NCI-H2196 treated with DMSO at 0.1 percent for 48 hours (cell line): ENCODE measurements around the gene ATR.
A peak's percentile ranks its signal among the peaks of the same experiment; 100 is the strongest.
"Not testable (repeated sequence)": the region's sequence is repeated elsewhere in the genome, so short reads cannot be mapped to it uniquely, and the experiment has no call there.

Experiments used
- DNase-seq: peaks from one replicate; lab custom pipeline; 2025; ENCODE audit not compliant: unreplicated experiment; lab: John Stamatoyannopoulos, UW

ATR gene

DNA sequence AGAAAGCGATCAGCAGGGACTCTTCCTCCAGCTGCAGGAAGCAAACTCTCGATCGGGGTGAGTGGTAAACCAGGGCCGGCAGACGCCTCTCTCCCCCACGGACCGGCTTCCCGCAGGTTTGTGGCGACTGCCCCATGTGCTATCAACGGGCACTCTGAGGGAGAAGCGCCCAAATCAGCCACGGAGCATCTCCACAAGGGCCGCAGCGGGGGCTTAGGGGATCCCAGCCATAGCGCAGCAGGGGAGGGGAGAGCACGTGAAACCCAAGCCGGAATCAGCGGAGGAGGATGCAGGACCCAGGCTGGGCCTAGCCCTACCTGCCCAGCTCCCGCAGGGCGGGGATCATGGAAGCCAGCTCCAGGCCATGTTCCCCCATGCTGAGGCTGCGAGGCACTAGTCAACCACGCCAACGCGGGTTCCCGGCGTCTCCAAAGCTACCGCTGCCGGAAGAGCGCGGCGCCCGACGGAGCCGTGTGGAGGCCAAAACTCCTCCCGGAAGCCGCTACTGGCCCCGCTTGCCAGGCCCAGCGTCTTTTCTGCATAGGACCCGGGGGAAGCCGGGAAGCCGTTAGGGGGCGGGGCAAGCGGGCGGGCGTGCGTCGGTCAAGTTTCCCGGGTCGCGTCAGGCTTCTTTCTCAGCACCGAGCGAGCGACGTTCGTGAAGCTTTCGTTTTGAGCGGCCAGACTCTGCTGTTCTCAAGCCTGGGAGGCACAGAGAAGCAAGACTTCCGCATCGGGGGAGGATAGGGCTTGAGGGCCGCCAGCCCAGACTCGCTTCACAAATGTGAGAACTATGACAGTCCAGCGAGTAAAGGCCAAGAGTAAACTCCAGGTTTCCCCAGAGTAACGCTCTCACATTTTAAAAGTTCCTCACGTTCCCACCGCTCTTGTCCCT lies at the start of gene ATR:
ATR (minus strand) TSS at position 405 of the 895 bp plus-strand sequence; CDS start at position 376, 29 bp downstream.
- DNase-seq, result peak; percentile 99

DNA sequence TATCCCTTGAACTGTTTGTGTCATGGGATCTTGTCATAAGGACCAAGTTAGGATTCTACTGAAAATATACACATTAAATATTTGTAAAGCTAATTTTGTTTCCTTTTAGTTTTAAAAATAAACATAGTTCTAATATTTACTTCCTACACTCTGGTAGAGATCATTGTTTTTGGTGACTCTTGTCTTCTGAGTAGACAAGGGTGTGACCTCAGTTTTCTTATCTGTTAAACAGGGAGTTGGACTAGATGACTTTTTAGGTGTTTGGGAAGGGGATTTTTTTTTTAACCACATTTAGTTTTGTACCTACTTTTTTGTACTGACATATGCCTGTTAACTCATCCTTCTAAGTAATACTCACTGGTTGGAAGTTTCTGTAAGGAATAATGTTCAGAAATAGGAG lies 48.4 kb upstream of the ATR start:
- DNase-seq, result no peak

DNA sequence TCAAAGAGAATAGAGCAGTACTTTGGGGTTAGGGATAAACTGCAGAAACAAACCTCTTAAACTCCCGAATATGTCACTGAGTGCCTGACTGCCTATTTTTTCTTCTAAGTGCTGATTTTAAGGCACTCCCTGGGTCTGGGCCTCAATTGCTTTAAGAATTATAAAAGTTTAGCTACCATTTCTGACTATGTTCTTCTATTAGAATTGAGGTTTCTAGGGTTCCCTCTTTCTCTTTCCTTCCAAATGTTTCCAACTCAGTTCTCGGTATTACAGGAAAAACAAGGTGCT lies 46.6 kb upstream of the ATR start:
- no peak for DNase-seq

DNA sequence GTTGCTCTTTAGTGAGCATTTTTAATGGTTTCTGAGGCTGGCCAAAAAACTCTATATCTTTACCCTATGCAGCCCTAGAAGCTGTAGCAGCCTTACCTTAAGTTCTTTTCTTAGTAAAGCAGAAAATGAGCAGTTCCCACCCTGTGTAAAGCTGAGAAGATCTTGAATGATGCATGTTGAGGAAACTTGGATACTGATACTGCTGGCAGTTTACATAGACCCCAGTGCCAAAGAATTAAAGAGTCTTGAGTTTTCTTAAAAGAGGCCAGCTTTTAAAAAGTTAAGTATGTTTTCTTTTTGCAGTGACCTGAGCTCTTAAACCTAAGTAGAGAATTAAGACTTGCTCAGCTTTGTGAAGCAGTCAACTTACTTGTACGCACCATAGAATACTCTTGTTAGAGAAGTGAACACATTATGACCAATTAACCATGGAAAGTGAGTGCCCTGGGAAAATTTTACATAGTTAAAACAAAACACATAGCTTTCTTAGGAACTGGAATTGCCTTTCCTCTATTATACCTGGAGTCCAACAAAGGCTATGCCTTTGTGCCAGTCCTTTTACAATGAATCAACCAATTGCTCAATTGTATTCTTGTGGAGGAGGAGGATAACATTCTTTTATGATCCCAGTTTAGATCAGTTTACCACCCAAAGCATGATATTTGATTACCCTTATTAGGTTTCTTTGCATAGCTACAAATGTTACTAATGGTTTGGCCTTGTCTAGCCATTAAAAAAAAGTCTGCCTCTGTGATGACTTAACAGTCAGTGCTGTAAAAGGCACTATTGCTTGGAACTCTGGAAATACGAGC lies 46.0 kb upstream of the ATR start:
- no peak for DNase-seq

DNA sequence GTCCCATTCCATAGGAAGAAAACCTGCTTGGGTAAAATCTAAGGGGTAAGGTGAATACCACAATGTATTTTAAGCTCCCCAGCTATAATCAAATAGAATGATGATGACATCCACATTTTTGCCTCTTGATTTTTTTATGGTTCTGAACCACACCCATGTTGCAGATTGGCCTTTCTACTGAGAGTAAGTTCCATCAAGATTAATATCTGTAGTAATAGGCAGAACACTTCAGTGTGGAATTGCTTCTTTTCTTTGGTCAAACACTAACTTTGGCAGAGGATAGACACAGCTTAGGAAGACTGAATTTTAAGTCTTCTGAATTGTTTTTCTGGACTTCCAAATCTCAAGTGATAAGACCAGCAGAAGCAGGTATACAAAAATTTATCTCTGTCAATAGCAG lies 44.7 kb upstream of the ATR start:
- no peak for DNase-seq

DNA sequence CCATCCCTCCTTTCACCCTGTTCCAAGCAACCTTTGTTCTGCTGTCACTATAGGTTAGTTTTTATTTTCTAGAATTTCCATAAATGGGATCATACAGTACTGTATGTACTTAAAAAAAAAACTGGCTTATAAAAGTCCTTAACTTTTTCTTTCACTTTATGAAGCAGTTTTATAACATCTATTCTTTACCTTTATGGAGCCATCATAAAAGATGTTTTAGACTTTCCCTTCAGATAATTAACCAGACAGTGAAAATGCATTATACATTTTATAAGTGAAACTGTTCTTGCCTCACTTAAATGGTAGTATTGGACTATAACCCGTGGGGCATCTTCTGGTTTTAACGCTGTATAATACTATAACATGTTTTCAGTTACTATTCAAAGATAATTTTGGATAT lies 43.9 kb upstream of the ATR start:
- no peak for DNase-seq

DNA sequence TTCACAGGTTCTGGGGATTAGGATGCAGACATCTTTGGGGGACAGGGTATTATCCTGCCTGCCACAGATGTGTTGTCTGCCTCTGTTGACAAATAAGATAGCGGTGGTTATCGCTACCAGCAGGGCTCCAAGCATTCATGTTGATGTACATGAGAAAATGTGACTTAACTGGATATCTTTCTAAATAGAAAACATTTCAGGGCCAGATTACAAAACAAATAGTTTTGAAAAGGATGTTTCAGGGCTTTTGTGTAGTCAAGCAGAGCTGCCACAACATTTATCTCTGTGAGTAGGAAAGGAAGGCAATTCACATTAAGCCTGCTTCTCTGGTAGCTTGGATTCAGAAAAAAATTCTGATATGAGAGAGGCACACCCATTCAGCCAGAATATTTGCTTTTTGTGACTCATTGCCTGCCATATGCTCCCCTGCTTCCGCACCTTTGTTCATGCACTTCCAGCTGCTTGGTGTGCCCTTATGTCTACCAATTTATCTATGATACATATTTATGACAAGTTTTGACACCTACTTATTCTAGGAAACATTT lies 40.5 kb upstream of the ATR start:
- DNase-seq, result peak; percentile 88

DNA sequence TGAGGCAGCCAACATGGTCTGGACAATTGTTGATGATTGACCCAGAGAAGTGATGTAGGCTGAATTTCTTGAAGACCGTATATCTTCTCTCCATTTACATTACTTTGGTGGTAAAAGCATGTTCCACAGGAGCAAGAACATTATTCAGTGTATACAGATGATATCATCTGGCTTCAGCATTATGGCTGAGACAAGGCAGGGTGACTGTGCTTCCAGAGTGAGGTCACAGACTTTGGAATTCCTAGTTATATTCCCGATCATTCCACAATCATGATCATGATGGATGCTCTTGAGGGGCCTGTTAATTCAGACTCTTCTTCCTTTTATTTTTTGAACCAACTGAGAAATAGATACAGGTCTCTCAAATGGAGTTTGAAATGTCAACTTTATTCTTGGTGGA lies 36.6 kb upstream of the ATR start:
- DNase-seq, result no peak

DNA sequence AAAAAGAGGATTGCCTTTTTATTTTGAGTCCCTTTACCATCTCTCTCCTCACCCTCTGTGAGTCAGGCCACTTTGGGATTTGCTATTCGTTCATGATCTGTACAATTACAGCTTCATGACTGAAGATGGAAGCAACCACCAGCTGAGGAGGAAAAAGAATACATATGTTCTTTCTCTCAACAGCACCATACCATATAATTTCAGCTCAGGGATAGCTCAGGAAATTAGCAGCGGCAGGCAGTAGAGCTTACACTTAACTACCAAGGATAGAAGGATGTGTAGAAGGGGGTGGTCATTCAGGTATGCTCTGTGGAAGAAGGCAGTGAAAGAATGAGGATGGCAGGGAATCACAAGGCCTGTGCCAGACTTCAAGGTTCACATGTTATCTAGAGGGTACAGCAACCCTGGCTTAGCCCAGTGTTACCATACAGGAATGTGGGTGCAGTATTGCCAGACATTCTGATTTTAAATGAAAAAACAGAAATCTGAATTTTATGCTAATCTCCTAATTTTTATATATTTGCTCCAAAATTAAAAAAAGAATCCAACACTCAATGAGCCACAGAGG lies 35.6 kb upstream of the ATR start:
- no peak for DNase-seq

DNA sequence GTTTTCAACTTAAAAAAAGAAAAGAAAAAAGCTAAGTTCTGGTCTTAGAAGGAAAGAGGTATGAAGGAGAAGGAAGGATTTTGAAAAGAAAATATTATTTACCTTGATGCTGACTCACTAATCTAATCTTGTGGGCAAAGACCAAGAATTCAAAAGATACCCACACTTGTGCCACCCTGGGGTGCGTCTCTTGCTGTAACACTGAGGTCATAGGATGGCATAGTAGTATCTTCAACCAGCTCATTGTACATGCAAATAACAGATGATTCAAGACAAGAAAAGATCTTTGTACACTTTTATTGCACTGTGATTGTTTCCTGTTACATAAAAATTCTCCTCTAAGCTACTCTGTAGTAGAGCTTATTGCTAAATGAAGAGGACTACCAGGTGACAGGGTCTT lies 35.0 kb upstream of the ATR start:
- DNase-seq, result no peak

DNA sequence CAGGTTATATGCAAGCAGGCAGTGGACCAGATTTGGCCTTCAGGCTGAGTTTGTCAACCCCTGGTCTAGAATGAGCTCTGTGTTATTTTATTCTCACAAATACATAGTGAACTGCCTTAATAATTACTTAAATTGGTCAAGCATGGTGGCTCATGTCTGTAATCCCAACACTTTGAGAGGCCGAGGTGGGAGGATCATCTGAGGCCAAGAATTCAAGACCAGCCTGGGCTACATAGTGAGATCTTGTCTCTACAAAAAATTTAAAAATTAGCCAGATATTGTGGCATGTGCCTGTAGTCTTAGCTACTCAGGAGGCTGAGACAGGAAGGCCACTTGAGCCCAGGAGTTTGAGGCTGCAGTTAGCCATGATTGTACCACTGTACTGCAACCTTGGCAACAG lies 32.7 kb upstream of the ATR start:
- DNase-seq, result no peak

DNA sequence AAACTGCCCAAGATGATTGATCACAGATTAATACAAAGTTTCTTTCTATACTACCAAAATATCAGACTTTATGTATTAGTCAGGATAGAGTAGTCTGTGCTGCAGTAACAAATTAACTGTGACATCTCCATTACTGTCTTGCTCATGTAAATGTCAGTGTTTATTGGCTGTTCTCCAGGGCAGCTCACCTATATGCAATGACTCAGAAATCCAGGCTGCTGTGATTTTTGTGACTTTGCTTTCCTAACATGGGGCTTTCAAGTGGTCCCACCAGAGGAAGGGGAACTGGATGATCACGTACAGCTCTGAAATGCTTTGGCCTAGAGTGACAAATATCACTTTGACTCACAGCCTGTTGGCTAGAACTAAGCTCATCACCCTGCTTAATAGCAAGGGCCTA lies 30.6 kb upstream of the ATR start:
- DNase-seq, result no peak

DNA sequence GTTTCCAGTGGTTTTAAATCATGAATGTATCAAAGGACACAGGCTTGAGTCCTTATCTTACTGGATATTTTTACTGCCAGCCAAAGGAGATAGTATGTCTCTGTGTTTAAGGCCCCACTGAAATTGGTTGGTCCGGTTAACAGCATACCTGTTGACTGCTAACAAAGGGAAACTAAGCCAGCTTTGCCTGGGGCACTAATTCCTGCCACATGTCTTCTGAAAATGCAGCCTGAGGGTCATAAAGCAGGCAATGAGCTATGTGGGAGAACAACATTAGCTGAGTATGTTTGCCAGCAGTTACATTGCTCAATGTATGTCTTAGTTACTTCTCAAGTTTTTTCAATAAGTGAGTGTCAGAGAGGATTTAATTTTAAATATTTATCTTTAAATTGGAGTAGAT lies 30.1 kb upstream of the ATR start:
- no peak for DNase-seq

DNA sequence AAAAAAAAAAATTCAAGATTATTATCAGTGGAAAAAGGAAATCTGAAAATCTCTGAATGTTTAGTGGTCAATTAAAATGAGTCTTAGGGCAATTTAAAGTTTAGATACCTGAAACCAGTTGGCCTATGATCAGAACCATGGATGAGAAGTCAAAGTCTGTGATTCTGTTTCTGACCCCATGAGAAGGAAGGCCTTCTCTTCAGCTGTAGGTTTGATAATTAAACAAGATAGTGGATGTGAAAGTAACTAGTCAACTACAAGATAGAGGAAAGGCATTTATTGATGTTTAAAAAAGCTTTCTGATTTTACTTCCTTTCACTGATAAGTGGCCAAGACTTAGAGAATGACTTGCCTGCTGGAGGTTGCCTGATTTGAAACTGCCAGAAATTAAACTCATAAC lies 26.4 kb upstream of the ATR start:
- DNase-seq, result no peak

DNA sequence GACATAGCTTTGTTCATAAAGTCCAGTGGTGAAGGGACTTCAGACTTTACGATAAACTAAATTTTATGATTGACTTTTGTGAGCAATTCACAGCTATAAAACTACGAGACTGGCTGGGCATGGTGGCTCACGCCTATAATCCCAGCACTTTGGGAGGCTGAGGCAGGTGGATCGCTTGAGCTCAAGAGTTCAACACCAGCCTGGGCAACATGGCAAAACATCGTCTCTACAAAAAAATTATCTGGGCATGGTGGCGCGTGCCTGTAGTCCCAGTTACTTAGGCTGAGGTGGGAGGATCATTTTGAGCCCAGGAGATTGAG lies 24.8 kb upstream of the ATR start:
- DNase-seq, result not testable (repeated sequence)

DNA sequence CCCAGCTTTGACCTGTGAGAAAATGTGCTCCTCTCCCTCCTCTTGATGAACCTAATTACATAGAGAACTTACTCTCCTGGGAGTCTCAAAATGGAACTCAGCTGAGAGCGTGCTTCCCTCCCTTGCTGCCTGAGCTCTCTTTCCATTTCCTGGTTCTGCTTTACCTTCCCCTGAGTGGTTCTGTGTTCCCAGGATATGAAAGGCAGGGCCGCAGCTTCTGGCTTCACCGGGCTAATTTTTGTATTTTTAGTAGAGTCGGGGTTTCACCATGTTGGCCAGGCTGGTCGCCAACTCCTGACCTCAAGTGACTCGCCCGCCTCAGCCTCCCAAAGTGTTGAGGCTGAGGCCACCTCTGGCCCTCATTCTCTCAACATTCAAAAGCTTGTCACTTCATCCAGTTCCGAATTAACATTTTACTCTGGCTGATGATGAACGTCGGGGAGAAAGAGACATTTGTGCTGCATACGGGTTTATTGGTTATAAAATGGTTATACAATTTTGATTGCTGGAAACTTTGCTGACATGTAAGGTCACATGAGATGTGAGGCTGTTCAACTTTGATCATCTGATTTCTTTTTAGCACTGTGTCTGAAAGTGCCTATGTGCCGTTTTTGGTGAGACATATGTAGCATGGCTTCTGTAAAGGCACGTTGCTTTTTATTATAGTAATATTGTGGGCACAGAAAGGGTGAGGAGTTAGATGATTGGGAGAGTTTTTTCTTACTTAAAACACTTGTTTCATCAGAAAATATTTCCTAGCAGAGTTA lies 24.3 kb upstream of the ATR start:
- DNase-seq, result no peak

DNA sequence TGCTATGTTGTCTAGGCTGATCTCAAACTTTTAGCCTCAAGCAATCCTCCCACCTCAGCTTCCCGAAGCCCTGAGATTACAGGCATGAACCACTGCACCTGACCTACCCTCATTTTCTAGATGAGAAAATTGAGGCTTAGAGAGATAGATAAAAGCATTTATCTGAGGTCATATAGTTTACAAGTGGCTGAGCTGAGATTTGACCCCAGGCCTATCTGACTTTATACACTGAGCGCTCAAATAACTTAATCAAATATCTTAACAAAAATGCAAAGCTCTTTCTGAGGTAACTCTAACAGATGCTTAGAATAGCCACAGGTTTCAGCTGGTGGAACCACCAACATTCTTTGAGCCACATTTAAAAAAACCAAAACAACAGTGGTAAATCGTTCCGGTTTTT lies 23.2 kb upstream of the ATR start:
- no peak for DNase-seq

DNA sequence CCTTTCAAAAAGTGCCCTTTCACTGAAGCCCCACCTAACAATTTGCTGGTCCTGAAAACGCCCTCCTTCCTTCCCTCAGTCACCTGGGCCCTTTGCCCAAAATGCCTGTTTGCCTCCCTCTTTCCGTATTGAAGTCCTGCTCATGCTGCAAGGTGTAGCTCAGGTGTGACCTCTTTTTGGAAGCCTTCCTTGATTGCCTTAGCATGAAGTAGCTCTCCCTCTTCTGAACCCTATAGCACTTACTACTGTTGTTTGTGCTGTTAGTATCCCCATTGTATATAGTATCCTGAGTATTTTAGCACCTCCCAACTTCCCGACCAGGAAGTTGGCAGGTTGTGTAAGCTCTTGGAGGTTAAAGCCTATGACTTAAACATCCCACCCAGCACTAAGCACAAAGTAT lies 19.4 kb upstream of the ATR start:
- no peak for DNase-seq

DNA sequence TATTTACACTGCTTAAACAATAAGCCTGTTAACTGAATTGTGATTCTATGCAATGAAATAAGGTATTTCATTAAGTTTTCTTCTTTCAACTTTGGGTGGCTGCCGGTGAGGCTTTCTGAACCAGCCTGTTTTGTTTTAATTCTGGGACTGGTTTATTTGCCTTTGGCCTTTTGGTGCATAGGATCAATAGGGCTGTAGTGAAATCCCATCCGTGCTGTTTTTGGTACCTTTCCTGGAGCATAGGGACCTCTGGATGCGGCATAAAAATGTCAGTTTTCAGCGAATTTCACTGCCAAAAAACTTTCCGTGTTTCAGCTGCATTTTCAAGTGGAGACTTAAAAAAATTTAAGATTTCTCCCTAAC lies 18.2 kb upstream of the ATR start:
- DNase-seq, result no peak

DNA sequence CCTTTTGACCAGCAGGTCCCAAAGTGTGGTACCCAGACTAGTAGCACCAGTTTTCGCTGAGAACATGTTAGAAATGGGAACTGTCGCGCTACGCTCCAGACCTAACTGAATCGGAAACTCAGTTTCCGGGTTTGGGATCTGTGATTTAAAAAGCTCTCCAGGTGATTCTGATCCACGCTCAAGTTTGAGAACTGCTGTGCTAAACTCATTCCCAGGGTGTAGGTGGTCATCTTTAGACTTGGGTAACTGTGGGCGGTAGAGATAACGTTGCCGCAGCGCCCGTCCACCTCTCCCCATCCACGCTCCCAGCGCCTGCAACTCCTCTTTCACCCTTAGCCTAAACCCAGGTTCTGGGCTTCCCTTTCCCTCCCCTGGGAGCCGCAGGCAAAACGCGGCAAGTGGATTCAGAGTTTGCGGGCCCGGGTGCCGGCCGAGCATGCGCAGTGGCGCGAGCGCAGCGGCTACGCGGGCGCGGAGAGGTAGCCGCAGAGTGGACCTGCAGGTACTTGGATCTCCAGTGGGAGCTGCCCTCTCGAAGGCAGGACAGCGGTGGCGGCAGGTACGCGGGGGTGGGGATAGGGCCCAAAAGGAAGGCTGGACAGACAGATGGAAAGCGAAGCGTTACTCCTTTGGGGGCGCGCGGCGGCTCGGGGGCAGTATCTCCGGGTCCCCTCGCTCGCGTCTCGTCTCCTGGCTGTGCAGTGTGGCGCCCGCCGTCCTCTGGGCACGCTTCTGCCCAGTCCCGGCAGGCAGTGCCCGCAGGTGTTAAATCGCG lies 17.6 kb upstream of the ATR start, which contains the start of gene PLS1:
PLS1 (plus strand) TSS at position 443 of the 775 bp plus-strand sequence. CDS start 67,845 bp downstream, outside the sequence.
- peak; percentile 94 for DNase-seq

DNA sequence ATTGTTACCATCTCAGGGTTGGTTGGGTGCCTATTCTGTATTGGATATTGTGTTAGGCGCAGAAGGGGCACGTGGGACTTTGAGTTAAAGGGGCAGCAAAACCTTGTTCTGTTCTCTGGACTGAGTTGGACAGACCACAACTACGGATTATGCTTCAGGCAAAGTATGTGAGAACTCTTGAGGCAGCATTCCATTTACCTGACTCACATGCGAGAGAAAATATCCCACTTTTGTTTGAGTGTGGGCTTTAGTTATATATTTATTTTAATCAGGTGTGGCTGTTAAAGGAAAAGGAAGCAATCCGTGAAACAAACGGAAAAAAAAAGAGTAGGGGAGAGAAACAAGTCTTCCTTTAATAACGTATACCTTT lies 17.0 kb upstream of the ATR start:
- no peak for DNase-seq
